Measurements from ENCODE around the gene SUFU.

The SUFU gene

GRCh38 chr10:102642736-102643335 is 139.1 kb downstream of the SUFU start:
- DNase-seq: peak; percentile 65

DNA sequence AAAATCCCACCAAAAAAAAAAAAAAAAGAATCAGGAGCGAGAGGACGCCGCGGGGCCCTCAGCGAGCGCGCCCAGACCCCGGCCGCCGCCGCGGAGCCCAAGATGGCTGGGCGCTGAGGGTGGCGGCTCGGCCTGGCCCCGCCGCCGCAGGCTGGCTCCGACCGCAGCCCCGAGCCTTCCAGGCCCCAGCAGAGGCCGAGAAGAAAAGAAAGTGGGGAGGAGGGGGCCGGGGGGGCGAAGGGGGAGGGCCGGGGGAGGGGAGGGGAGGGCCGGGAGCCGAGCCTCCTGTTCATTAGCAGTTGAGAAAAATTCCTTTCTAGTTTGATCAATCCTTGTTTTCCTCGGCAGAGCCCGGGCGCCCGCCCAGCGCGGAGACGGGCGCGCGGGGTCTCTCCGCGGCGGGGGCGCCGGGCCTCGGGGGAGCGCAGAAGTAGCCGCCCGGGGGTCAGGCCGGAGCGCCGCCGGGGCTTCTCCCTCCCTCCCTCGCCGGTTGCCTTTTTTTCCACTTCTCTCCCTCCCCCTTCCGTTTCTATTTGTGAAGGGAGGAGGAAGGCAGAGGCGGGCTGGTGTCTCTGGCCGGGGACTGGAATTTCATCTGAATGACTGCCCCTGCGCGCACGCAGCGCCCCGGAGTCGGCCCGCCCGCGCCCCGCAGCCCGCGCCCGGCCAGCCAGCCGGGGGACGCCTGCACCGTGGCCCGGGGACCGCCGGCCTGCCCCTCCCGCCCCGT is 139.7 kb downstream of the SUFU start:
- DNase-seq: peak; percentile 91

DNA sequence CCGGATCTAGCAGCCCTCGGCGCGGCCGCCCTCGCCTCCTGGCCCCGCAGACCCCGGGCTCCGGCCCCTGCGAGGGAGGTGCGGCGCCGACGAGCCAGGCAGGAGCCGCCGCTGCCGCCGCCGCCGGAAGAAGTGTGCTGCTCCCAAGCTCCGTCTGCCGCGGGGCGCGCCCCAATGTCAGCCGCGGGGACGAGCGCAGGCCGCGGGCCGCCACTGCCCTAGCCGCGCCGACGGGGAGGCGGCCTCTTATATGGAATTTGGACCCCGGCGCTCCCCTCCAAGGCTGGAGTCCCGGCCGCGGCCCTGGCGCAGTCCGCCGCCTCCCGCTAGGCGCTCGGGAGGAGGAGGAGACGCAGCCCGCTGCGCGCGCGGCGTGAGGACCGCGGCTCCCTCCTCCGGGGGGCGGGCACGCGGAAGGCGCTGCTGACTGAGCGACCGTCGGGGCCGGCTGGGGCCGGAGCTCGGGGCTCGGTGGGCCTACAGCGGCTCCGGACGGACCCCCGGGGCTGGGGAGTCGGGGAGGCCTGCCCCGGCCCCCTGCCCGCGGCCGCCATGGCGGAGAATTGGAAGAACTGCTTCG is 140.4 kb downstream of the SUFU start, which contains the start of gene TRIM8:
TSS of gene TRIM8 (plus strand) at position 414 of the 580 bp plus-strand sequence. CDS start at position 553, 139 bp downstream.
- peak; percentile 80 for DNase-seq

DNA sequence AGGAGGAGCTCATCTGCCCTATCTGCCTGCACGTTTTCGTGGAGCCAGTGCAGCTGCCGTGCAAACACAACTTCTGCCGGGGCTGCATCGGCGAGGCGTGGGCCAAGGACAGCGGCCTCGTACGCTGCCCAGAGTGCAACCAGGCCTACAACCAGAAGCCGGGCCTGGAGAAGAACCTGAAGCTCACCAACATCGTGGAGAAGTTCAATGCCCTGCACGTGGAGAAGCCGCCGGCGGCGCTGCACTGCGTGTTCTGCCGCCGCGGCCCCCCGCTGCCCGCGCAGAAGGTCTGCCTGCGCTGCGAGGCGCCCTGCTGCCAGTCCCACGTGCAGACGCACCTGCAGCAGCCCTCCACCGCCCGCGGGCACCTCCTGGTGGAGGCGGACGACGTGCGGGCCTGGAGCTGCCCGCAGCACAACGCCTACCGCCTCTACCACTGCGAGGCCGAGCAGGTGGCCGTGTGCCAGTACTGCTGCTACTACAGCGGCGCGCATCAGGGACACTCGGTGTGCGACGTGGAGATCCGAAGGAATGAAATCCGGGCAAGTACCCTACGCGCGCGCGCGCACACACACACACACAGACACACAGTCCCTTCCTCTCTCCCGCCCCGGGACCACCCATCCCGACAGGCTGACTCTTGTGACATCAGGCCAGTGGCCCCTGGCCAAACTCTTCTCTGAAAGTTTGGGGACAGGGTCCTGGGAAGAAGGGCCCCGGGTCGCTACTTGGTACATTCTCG is 141.0 kb downstream of the SUFU start:
- DNase-seq: peak; percentile 91

- peak; percentile 76 for DNase-seq
These were observed 141.6 kb downstream of the SUFU start for GRCh38 chr10:102645388-102645740.

DNA sequence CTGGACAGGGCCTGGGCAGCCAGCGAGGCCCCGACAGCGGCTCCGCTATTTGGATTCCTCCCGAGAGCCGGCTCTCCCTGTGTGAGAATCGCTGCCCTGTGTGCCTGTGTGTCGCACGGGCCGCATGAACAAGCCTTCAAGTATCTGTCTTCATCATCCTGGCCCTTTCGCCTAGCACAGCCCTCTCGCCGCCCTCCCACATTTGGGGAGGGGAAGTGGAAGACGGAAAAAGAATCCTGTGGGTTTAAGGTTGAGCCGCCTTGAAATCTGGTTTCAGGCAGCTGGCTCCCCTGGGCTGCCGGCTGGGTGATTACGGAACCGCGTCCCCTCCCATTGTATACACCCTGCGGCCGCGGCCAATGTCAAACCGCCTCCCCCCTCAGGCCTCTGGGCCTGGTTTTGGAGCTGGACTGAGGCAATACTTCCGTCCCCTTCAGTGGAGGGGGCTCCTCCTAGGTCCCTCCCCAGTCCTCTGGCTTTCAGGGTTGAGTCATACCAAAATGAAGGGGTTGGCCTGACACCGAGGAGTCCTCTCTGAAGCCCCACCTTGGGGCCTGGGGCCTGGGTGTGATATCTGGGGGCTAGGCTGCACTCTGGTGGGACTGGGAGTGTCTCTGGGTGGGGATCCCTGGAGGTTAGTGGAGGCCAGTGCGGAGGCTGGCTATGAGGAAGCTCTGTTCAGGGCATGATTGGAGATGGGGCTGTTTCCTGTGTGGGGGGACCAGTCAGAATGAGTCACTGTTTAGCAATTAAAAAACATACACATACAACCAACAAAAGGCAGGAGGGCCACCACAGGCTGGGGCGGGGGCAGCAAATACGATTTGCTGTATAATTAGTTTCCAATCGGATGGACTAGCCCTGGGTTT is 142.2 kb downstream of the SUFU start:
- peak; percentile 98 for DNase-seq

GRCh38 chr10:102646610-102647442 is 143.1 kb downstream of the SUFU start:
- DNase-seq: peak; percentile 66

GRCh38 chr10:102647443-102648268 is 143.9 kb downstream of the SUFU start:
- no peak for DNase-seq

- DNase-seq: no peak
These were observed 144.6 kb downstream of the SUFU start for GRCh38 chr10:102648269-102648888.

DNA sequence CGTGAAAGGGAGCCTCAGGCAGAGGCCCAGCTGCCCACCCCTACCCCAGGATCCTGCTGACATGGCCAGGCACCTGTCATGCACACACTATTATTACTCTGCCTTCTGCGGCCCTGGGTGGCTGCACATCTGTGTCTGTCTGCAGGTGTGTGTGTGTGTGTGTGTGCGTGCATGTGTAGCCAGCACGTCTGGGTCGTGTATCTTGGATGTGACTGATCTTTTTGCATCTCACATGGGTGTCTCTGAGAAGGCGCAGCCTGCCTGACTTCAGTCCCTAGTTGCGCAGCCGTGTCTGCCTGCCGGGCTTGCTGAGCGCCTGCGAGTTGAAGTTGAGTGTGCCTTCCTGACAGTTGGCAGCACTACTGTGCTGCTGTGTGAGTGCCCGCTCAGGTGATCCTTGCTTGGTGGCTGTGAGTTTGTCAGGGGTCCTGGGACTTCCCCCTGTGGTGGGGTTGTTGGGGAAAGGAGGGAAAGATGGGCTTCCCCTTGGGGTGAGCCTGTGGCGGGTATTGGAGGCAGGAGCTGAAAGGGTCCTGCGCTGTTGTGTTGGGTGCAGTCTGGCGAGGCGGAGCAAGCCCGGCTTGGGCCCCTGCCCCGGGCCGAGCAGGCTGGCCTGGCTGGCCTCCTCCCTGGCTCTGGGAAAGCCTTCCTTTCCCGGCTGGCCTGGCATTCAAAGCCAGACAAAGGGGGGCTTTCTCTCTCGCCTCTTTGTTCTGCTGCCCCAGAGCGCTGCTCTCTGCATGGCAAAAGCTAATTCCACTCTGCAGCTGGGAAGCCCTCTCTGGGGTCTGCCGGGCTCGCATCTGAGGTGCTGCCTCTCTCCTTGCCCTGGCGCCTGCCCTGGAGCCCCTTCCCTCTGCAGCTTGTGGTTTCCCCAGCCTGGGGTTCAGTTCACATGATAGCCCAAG is 145.4 kb downstream of the SUFU start:
- DNase-seq: peak; percentile 39

- no peak for DNase-seq
These were observed 146.3 kb downstream of the SUFU start for GRCh38 chr10:102649797-102650654.

GRCh38 chr10:102650655-102651454 is 147.1 kb downstream of the SUFU start:
- DNase-seq: no peak

DNA sequence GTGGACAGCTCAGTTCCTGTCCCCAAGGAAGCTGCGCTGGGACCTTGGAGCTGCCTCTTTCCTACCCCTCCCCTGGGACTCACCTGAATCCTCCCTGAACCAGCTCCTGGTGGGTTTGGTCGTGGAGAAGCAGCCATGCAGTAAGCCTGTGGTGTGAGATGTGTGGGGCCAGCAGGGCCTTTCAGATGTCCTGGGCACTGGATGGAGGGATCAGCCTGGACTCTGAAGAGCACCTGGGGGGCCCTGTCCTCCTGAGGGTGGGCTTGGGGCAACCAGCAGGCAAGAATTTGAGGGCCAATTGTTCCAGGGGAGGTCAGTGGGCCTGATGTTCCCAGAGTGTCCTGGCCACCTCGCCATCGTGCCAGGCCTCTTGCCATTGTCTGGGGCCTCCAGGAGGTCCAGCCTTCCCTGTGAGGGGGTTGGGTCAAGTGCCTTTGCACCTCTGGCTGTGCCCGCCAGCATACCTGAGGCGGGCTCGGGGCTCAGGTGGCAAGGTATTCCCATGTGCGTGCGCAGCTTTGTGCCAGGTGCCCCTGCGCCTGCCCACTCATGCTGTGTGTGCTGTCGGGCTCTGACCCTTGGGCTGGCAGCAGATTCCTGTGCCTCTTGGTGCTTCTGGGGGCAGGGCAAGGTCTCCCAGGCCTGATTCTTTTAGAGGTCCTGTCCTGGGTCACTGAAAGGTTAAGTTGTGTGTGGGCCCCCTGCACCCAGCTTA is 147.8 kb downstream of the SUFU start:
- DNase-seq: no peak

- no peak for DNase-seq
These were observed 148.6 kb downstream of the SUFU start for GRCh38 chr10:102652170-102652916.

- no peak for DNase-seq
These were observed 149.3 kb downstream of the SUFU start for GRCh38 chr10:102653060-102653459.

DNA sequence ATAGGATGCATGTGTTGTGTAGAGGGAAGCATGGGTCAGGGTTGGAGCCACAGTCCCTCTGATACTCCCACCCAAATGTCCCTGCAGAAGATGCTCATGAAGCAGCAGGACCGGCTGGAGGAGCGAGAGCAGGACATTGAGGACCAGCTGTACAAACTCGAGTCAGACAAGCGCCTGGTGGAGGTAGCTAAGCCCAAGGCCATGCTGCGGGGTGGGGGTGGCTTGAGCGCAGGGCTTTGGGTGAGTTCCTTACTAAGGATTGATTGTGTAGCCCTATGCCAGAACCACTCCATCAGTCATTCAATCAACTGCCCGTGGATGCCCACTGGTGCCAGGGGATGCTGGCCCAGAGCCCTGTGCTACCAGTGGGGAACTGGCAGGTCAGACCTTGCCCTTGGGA is 150.8 kb downstream of the SUFU start:
- no peak for DNase-seq
